HepG2 (cell line): ENCODE results near the gene SRRM4. TPM values are rescaled to one million over a fixed set of nuclear protein-coding genes. Genes with fewer than 3 reads are reported as not detected.

Experiments
- NFRKB ChIP-seq: fragments of 450-650 bp; IDR thresholded peaks from 2 replicates; pipeline ENCODE4 v1.6.1; 2017
- PLSCR1 ChIP-seq: sonication (generic); formaldehyde crosslinking; IDR thresholded peaks from 2 replicates; pipeline ENCODE4 v1.5.0; 2020; ENCODE audit warnings: missing genetic modification reagents, mild to moderate bottlenecking, borderline replicate concordance
- SNRNP70 ChIP-seq: fragments of 200-400 bp; formaldehyde crosslinking; IDR thresholded peaks from 2 replicates; pipeline ENCODE4 v1.6.1; 2017; ENCODE audit warnings: mild to moderate bottlenecking, low read depth, low read length, moderate library complexity
- ZBTB40 ChIP-seq, 2 experiments: fragments of 450-650 bp in 1 of 2; sonication (generic) in 1 of 2; formaldehyde crosslinking in 1 of 2; IDR thresholded peaks; 2 replicates each; pipeline versions ENCODE4 v1.6.1 to v1.8.0; 2016 to 2022; ENCODE audit warnings: antibody characterized with exemption in 1 of 2, mild to moderate bottlenecking in 1 of 2, missing genetic modification reagents in 1 of 2
- ZFP37 ChIP-seq: sonication (generic); formaldehyde crosslinking; IDR thresholded peaks from 2 replicates; pipeline ENCODE4 v1.4.0; 2020; ENCODE audit warnings: missing genetic modification reagents, borderline replicate concordance
- ZHX2 ChIP-seq, 2 experiments: sonication (generic) in 1 of 2; formaldehyde crosslinking in 1 of 2; IDR thresholded peaks; 2 replicates each; pipeline versions ENCODE4 v1.6.1 to v1.9.0; 2014 to 2022; ENCODE audit warnings: antibody characterized with exemption in 1 of 2, borderline replicate concordance in 1 of 2, inconsistent platforms in 1 of 2, low read depth in 1 of 2, missing genetic modification reagents in 1 of 2
- ZNF605 ChIP-seq: sonication (generic); formaldehyde crosslinking; IDR thresholded peaks from 2 replicates; pipeline ENCODE4 v1.8.0; 2022; ENCODE audit warnings: mild to moderate bottlenecking, missing genetic modification reagents
- ZNF746 ChIP-seq: sonication (generic); formaldehyde crosslinking; IDR thresholded peaks from 2 replicates; pipeline ENCODE4 v1.8.0; 2022; ENCODE audit warnings: mild to moderate bottlenecking, missing genetic modification reagents
- polyA plus RNA-seq, 8 experiments: library from polyadenylated mRNA; depleted of rRNA in 3 of 8; stranded (reverse) in 7 of 8; unstranded in 1 of 8; fragments of >200 nt; fragmentation: Illumina TruSeq in 4 of 8; extraction: Trizol in 4 of 8; gene quantifications; 2 replicates each; pipeline versions ENCODE4 v1.2.1 to v1.2.3, GENCODE V29; 2011 to 2016; ENCODE audit warnings: low read depth in 4 of 8, missing spikeins in 1 of 8, mixed read lengths in 1 of 8; ENCODE audit not compliant: insufficient read depth in 1 of 8
- total RNA-seq, 5 experiments: library from RNA; depleted of rRNA; stranded (reverse); fragments of >200 nt; fragmentation: Illumina TruSeq; extraction: Trizol; gene quantifications; 2 replicates each; pipeline ENCODE4 v1.2.3, GENCODE V29; 2016; ENCODE audit warnings: low read depth in 1 of 5
- TF ChIP-seq, protein P1 (sequence below): sonication (generic); formaldehyde crosslinking; IDR thresholded peaks from 2 replicates; pipeline ENCODE4 v1.5.0; 2020; ENCODE audit warnings: missing genetic modification reagents

SRRM4 gene
- total and polyA plus RNA-seq, 2 of the 13 experiments (the other 11 are each of a cell fraction or from before 2014, with no cell fraction given) = not detected

DNA sequence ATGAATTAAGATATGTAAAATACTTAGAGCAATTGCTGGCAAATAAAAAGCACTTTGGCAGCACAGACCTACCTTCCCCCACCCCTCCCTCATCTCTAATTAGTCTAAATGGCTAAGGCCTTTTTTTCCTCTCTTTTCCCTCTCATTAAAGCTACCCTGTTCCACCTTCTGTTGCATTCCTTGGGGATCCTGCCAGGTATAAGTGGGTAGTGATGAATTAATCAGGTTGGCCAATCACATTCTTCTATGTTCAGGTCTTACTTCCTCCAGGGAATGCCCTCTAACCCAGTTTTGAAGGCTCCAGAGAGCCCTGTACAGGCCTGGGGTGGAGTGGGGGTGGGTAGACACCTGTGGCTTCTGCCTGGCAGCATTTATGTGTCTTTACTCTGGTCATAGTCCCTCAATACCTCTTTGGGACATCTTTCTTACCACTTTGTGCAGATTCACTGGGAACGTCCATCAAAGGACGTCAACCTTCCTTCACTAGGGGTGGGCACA, 225.8 kb downstream of the SRRM4 start (continued):
- TF ChIP-seq ZHX2 (IDR thresholded peaks at IDR 0.05; ENCODE audit: low read depth) (no peak), ZHX2 (CRISPR knock-in tag; IDR thresholded peaks at IDR 0.05; ENCODE audit: borderline replicate concordance) (no peak), PLSCR1 (CRISPR knock-in tag) (no peak), NFRKB (no peak), ZNF605 (CRISPR knock-in tag) (no peak), ZBTB40 (IDR thresholded peaks at IDR 0.05) (no peak), ZBTB40 (CRISPR knock-in tag; IDR thresholded peaks at IDR 0.05) (no peak), ZNF746 (no peak), SNRNP70 (no peak), ZFP37 (CRISPR knock-in tag) (no peak)
- TF ChIP-seq, protein P1, sequence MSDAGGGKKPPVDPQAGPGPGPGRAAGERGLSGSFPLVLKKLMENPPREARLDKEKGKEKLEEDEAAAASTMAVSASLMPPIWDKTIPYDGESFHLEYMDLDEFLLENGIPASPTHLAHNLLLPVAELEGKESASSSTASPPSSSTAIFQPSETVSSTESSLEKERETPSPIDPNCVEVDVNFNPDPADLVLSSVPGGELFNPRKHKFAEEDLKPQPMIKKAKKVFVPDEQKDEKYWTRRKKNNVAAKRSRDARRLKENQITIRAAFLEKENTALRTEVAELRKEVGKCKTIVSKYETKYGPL (CRISPR knock-in tag) = no peak
